ENCODE results near the gene SPEM3. TPM values are rescaled to one million over a fixed set of nuclear protein-coding genes. Genes with fewer than 3 reads are reported as not detected.

Gene SPEM3
- total and polyA plus RNA-seq, 2 experiments from 2014 or later: not detected

- Histone ChIP-seq H4K20me1 (ENCODE audit: insufficient read depth, poor library complexity, severe bottlenecking) (no peaks in the 10 kb centered on the region), H3K4me1 (ENCODE audit: insufficient read depth) (no peaks in the 10 kb centered on the region), H3K36me3 (replicated peaks; ENCODE audit: insufficient read depth, low read depth) (no peaks in the 10 kb centered on the region), H3K79me2 (peaks cover under 1% of the 10 kb centered on the region), H3K27me3 (no peaks in the 10 kb centered on the region), H3K4me3 (no peak overlapping the region), H3K4me2 (no peak overlapping the region), H3K9me2 (replicated peaks; ENCODE audit: insufficient read depth) (no peaks in the 10 kb centered on the region), H3K9me3 (ENCODE audit: low read depth) (no peaks in the 10 kb centered on the region), H2AFZ (no peak overlapping the region), H3K27ac (no peak overlapping the region)
- no peak for DNase-seq (ENCODE audit: low spot score)
- TF ChIP-seq CTCF (IDR thresholded peaks at IDR 0.05; ENCODE audit: poor library complexity) (no peak), EZH2phosphoT487 (IDR thresholded peaks at IDR 0.05; ENCODE audit: low read depth, severe bottlenecking, unreplicated experiment) (no peak), EZH2 (IDR thresholded peaks at IDR 0.05; ENCODE audit: borderline replicate concordance) (no peak)
- WGBS (ENCODE audit: low lambda C conversion rate, missing lambda C conversion rate): 95% methylated on average over 23 of the region's 25 CpGs
These were observed 17.8 kb upstream of the SPEM3 start for GRCh38 chr17:7410634-7411426.

- TF ChIP-seq CTCF (IDR thresholded peaks at IDR 0.05; ENCODE audit: poor library complexity) (no peak), EZH2 (IDR thresholded peaks at IDR 0.05; ENCODE audit: borderline replicate concordance) (no peak), EZH2phosphoT487 (IDR thresholded peaks at IDR 0.05; ENCODE audit: low read depth, severe bottlenecking, unreplicated experiment) (no peak)
- H4K20me1 ChIP-seq (ENCODE audit: insufficient read depth, poor library complexity, severe bottlenecking): no peaks in the 10 kb centered on the region
- H3K4me3 ChIP-seq: no peak overlapping the region
- no peak overlapping the region for H2AFZ ChIP-seq
- no peaks in the 10 kb centered on the region for H3K27me3 ChIP-seq
- WGBS (ENCODE audit: low lambda C conversion rate, missing lambda C conversion rate): 91% methylated on average over 6 of the region's 8 CpGs
- no peaks in the 10 kb centered on the region for H3K79me2 ChIP-seq
- no peak overlapping the region for H3K27ac ChIP-seq
- no peaks in the 10 kb centered on the region for H3K4me1 ChIP-seq (ENCODE audit: insufficient read depth)
- no peak for DNase-seq (ENCODE audit: low spot score)
- no peaks in the 10 kb centered on the region for H3K36me3 ChIP-seq (replicated peaks; ENCODE audit: insufficient read depth, low read depth)
- H3K4me2 ChIP-seq: no peak overlapping the region
- H3K9me3 ChIP-seq (ENCODE audit: low read depth): no peaks in the 10 kb centered on the region
- H3K9me2 ChIP-seq (replicated peaks; ENCODE audit: insufficient read depth): no peaks in the 10 kb centered on the region
These were observed 17.3 kb upstream of the SPEM3 start for GRCh38 chr17:7411427-7411750.

- 88% methylated on average over 6 of the region's 6 CpGs for WGBS (ENCODE audit: low lambda C conversion rate, missing lambda C conversion rate)
- Histone ChIP-seq H3K27me3 (no peaks in the 10 kb centered on the region), H4K20me1 (ENCODE audit: insufficient read depth, poor library complexity, severe bottlenecking) (no peaks in the 10 kb centered on the region)
These were observed 15.2 kb upstream of the SPEM3 start for GRCh38 chr17:7413346-7413985.

More at GRCh38 chr17:7413346-7413985, 15.2 kb upstream of the SPEM3 start:
- Histone ChIP-seq H3K79me2 (no peaks in the 10 kb centered on the region), H3K4me3 (no peak overlapping the region), H3K27ac (no peak overlapping the region), H3K4me1 (ENCODE audit: insufficient read depth) (no peaks in the 10 kb centered on the region), H3K9me3 (ENCODE audit: low read depth) (no peaks in the 10 kb centered on the region), H3K9me2 (replicated peaks; ENCODE audit: insufficient read depth) (no peaks in the 10 kb centered on the region), H3K36me3 (replicated peaks; ENCODE audit: insufficient read depth, low read depth) (no peaks in the 10 kb centered on the region), H3K4me2 (no peak overlapping the region), H2AFZ (no peak overlapping the region)
- no peak for DNase-seq (ENCODE audit: low spot score)
- no peak for TF ChIP-seq CTCF (IDR thresholded peaks at IDR 0.05; ENCODE audit: poor library complexity)
- no peak for TF ChIP-seq EZH2phosphoT487 (IDR thresholded peaks at IDR 0.05; ENCODE audit: low read depth, severe bottlenecking, unreplicated experiment)
- TF ChIP-seq EZH2 (IDR thresholded peaks at IDR 0.05; ENCODE audit: borderline replicate concordance): no peak
